Panc1 (cell line): ENCODE results near the gene ART1.

Experiments
- SIN3A ChIP-seq: IDR thresholded peaks from 2 replicates; pipeline ENCODE4 v1.6.1; 2012; ENCODE audit warnings: low read depth, mild to moderate bottlenecking, low read length, moderate library complexity, borderline replicate concordance; ENCODE audit not compliant: insufficient read depth
- TCF7L2 ChIP-seq: IDR thresholded peaks from 2 replicates; pipeline ENCODE4 v1.6.1; 2011; ENCODE audit warnings: mild to moderate bottlenecking, low read depth, low read length, inconsistent platforms
- TF ChIP-seq, protein P1 (sequence below): fragments of 450-650 bp; IDR thresholded peaks from 2 replicates; pipeline ENCODE4 v1.5.1; 2017; ENCODE audit warnings: mild to moderate bottlenecking
- TF ChIP-seq, protein P2 (sequence below), 2 experiments: IDR thresholded peaks; 2 replicates each; pipeline ENCODE4 v1.6.1; 2011 to 2012; ENCODE audit warnings: low read depth in 2 of 2, control low read depth in 1 of 2, low read length in 1 of 2, mild to moderate bottlenecking in 1 of 2, moderate library complexity in 1 of 2; ENCODE audit not compliant: insufficient read depth in 1 of 2

DNA sequence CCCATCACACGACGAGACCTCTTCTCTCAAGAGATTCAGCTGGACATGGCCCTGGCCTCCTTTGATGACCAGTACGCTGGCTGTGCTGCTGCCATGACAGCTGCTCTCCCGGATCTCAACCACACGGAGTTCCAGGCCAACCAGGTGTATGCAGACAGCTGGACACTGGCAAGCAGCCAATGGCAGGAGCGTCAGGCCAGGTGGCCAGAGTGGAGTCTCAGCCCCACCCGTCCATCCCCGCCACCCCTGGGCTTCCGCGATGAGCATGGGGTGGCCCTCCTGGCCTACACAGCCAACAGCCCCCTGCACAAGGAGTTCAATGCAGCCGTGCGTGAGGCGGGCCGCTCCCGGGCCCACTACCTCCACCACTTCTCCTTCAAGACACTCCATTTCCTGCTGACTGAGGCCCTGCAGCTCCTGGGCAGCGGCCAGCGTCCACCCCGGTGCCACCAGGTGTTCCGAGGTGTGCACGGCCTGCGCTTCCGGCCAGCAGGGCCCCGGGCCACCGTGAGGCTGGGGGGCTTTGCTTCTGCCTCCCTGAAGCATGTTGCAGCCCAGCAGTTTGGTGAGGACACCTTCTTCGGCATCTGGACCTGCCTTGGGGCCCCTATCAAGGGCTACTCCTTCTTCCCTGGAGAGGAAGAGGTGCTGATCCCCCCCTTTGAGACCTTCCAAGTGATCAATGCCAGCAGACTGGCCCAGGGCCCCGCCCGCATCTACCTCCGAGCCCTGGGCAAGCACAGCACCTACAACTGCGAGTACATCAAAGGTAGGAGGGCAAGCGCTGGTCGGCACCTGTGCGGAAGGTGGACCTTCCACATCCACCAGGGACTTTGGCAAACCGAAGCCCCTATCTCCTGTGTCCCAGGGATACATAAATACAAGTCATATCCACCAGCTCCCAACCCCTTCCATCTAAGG, 14.9 kb downstream of the ART1 start:
- TF ChIP-seq, protein P1, sequence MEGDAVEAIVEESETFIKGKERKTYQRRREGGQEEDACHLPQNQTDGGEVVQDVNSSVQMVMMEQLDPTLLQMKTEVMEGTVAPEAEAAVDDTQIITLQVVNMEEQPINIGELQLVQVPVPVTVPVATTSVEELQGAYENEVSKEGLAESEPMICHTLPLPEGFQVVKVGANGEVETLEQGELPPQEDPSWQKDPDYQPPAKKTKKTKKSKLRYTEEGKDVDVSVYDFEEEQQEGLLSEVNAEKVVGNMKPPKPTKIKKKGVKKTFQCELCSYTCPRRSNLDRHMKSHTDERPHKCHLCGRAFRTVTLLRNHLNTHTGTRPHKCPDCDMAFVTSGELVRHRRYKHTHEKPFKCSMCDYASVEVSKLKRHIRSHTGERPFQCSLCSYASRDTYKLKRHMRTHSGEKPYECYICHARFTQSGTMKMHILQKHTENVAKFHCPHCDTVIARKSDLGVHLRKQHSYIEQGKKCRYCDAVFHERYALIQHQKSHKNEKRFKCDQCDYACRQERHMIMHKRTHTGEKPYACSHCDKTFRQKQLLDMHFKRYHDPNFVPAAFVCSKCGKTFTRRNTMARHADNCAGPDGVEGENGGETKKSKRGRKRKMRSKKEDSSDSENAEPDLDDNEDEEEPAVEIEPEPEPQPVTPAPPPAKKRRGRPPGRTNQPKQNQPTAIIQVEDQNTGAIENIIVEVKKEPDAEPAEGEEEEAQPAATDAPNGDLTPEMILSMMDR, result no peak
- TF ChIP-seq, protein P2, sequence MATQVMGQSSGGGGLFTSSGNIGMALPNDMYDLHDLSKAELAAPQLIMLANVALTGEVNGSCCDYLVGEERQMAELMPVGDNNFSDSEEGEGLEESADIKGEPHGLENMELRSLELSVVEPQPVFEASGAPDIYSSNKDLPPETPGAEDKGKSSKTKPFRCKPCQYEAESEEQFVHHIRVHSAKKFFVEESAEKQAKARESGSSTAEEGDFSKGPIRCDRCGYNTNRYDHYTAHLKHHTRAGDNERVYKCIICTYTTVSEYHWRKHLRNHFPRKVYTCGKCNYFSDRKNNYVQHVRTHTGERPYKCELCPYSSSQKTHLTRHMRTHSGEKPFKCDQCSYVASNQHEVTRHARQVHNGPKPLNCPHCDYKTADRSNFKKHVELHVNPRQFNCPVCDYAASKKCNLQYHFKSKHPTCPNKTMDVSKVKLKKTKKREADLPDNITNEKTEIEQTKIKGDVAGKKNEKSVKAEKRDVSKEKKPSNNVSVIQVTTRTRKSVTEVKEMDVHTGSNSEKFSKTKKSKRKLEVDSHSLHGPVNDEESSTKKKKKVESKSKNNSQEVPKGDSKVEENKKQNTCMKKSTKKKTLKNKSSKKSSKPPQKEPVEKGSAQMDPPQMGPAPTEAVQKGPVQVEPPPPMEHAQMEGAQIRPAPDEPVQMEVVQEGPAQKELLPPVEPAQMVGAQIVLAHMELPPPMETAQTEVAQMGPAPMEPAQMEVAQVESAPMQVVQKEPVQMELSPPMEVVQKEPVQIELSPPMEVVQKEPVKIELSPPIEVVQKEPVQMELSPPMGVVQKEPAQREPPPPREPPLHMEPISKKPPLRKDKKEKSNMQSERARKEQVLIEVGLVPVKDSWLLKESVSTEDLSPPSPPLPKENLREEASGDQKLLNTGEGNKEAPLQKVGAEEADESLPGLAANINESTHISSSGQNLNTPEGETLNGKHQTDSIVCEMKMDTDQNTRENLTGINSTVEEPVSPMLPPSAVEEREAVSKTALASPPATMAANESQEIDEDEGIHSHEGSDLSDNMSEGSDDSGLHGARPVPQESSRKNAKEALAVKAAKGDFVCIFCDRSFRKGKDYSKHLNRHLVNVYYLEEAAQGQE (IDR thresholded peaks at IDR 0.05; ENCODE audit: insufficient read depth in 1 of 2, low read depth in 2 of 2, low read length in 1 of 2), result no peak
- no peak for TF ChIP-seq TCF7L2
- TF ChIP-seq SIN3A, result no peak
